SK-N-MC (cell line): ENCODE results near the gene SZRD1.

Experiments used
- EZH2 ChIP-seq: fragments of 200-600 bp; sonication (generic); IDR thresholded peaks from one replicate; pipeline ENCODE4 v1.6.1; 2017; ENCODE audit warnings: antibody characterized with exemption
- POLR2AphosphoS5 ChIP-seq: IDR thresholded peaks from 2 replicates; pipeline ENCODE4 v1.6.1; 2012; ENCODE audit warnings: mild to moderate bottlenecking, low read depth, low read length, borderline replicate concordance

DNA sequence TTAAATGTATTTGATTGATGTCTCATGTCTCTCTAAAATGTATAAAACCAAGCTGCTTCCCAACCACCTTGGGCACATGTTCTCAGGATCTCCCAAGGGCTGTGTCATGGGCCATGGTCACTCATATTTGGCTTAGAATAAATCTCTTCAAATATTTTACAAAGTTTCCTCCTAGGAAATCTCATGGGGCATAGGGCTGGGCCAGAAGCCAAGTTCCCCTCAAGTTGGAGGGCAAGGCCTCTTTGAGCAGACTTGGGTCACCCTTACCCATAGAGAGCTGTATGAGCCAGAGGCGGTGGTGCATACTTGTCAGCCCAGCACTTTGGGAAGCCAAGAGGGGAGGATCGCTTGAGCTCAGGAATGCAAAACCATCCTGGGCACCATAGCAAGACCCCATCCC is 12.4 kb upstream of the SZRD1 start:
- TF ChIP-seq EZH2 (no peak), POLR2AphosphoS5 (no peak)
